Skin epidermis (tissue), 12 donors: Measurements from ENCODE around the gene CYP4A11.
"Not testable (repeated sequence)": the region's sequence is repeated elsewhere in the genome, so short reads cannot be mapped to it uniquely, and the experiment has no call there.

ENCODE experiments used
- H3K27ac ChIP-seq, 21 experiments: fragments of 200-600 bp; sonication (generic) in 11 of 21; one replicate each; pipeline ENCODE4 v1.5.0; 2020; ENCODE audit warnings: mild to moderate bottlenecking in 3 of 21, inconsistent platforms in 2 of 21, moderate library complexity in 2 of 21
- H3K4me3 ChIP-seq, 7 experiments: fragments of 200-600 bp; sonication (generic) in 2 of 7; one replicate each; pipeline ENCODE4 v1.5.0; 2020; ENCODE audit warnings: inconsistent platforms in 2 of 7, mild to moderate bottlenecking in 2 of 7, moderate library complexity in 1 of 7

Gene CYP4A11

DNA sequence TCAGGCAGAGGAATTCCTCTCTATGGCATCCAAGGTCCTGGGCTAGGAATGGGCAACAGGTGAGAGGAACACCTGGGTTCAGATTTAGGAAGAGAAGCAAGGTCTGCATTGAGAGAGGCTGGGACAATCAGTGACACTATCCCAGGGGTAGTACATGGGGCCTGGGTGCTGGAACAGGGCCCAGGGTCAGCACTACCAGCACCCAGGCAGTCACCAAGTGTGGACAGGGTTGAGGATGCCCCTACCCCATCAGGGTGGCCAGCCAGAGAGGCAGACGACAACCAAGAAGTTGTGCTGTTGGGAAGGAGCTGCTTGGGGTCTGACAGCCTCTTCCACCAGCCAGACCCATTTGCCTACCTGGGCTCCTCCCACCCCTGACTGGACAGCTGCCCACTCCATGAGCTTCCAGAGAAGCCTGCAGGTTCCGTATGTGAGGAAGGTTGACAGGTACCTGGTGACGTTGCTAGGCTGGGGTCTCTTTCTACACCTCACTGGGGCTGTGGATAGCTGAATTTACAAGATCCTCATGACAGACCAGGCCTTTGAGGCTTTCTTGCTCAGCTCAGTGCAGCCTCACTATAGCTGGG is 13.9 kb downstream of the CYP4A11 start:
- H3K4me3 ChIP-seq, result no peak overlapping the region

DNA sequence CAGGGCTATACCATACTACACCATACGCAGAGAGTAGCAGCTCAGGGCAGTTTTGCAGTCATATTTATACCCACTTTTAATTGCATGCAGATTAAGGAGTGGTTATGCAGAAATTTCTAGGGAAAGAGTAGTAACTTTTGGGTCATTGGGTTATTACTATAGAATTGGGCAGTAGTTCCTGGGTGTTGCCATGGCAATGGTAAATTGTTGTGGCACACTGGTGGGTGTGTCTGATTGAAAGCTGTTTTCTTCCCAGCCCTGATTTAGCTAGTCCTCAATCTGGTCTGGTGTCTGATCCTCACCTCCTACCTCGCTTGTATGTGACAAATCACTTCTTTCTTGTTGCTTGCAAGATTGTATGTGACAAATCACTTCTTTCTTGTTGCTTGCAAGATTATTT is 30.5 kb downstream of the CYP4A11 start:
- Histone ChIP-seq H3K4me3 (no peak overlapping the region), H3K27ac (no peak overlapping the region)

More for the DNA sequence above, 13.9 kb downstream of the CYP4A11 start:
- H3K27ac ChIP-seq, result no peak overlapping the region

DNA sequence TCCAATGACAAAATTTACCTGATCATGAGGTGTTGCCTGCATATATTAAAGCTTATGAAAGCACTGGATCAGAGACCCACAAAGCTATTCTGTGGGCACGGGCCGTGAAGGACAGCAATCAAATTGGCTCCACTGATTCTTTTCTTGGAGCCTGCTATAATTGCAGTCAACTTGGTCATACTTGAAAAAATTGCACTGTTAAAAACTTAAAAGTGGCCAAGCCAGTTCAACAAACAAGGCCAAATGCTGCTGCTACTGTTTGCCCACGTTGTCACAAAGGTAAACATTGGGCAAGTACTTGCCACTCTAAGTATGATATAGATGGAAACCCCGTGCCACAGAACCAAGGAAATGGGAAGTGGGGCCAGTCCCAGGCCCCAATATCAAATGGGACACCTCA is 37.8 kb downstream of the CYP4A11 start:
- Histone ChIP-seq H3K27ac (no peak overlapping the region), H3K4me3 (no peak overlapping the region)

DNA sequence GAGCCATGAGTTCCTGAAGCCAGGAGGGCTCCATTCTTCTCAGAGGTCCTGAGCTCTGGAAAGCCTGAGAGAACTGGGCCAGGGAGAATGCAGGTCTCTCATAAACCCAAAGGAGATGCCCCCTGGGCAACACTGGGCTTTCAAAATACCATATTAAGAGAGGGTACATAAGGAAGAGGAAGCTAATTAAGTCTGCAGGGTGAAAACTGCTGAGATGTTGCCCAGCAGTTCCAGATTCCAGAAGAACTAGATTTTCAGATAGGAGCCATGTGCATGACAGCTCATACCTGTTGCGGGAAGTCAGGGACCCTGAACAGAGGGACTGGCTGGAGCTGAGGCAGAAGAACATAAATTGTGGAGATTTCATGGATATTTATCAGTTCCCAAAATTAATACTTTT is 40.9 kb downstream of the CYP4A11 start:
- Histone ChIP-seq H3K4me3 (no peak overlapping the region), H3K27ac (no peak overlapping the region)

DNA sequence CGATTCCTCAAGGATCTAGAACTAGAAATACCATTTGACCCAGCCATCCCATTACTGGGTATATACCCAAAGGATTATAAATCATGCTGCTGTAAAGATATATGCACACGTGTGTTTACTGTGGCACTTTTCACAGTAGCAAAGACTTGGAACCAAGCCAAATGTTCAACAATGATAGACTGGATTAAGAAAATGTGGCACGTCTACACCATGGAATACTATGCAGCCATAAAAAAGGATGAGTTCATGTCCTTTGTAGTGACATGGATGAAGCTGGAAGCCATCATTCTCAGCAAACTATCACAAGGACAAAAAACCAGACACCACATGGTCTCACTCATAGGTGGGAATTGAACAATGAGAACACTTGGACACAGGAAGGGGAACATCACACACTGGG is 59.6 kb downstream of the CYP4A11 start:
- not testable (repeated sequence) for H3K4me3 ChIP-seq, H3K27ac ChIP-seq
